SK-N-SH treated with all-trans-retinoic acid at 6 μM for 48 hours (cell line): ENCODE measurements around the gene BEGAIN.

ENCODE experiments used
- ATAC-seq: fragments of 200-7000 bp; cut with Tn5 transposase; 3 replicates; pipeline ENCODE4 v1.9.1; 2020; ENCODE audit warnings: mild to moderate bottlenecking, moderate library complexity
- ARNTL ChIP-seq: fragments of 450-650 bp; formaldehyde crosslinking; IDR thresholded peaks from 2 replicates; pipeline ENCODE4 v1.5.0; 2020; ENCODE audit warnings: low read depth, mild to moderate bottlenecking, moderate library complexity, borderline replicate concordance
- BACH2 ChIP-seq: fragments of 250-450 bp; sonication (Bioruptor Pico); IDR thresholded peaks from 2 replicates; pipeline ENCODE4 v1.9.0; 2021; ENCODE audit warnings: mild to moderate bottlenecking, borderline replicate concordance
- CSDC2 ChIP-seq: fragments of 250-450 bp; sonication (Bioruptor Pico); IDR thresholded peaks from 2 replicates; pipeline ENCODE4 v1.5.0; 2020; ENCODE audit warnings: mild to moderate bottlenecking, moderate library complexity
- CSRNP3 ChIP-seq: fragments of 250-450 bp; sonication (Bioruptor Pico); IDR thresholded peaks from 2 replicates; pipeline ENCODE4 v1.5.1; 2021; ENCODE audit warnings: mild to moderate bottlenecking, moderate library complexity
- ESRRG ChIP-seq: fragments of 250-450 bp; sonication (Bioruptor Pico); IDR thresholded peaks from 2 replicates; pipeline ENCODE4 v1.6.1; 2021; ENCODE audit warnings: mild to moderate bottlenecking
- GLIS3 ChIP-seq: fragments of 250-450 bp; sonication (Bioruptor Pico); IDR thresholded peaks from 2 replicates; pipeline ENCODE4 v1.5.0; 2020; ENCODE audit warnings: mild to moderate bottlenecking, moderate library complexity
- ISL1 ChIP-seq: fragments of 250-450 bp; sonication (Bioruptor Pico); IDR thresholded peaks from 2 replicates; pipeline ENCODE4 v2.1.2; 2022; ENCODE audit warnings: mild to moderate bottlenecking, moderate library complexity
- OSR1 ChIP-seq: fragments of 250-450 bp; sonication (Bioruptor Pico); IDR thresholded peaks from 2 replicates; pipeline ENCODE4 v1.8.0; 2022; ENCODE audit warnings: moderate library complexity, mild to moderate bottlenecking, inconsistent platforms
- POU6F1 ChIP-seq: fragments of 250-450 bp; sonication (Bioruptor Pico); IDR thresholded peaks from 2 replicates; pipeline ENCODE4 v1.8.0; 2021; ENCODE audit warnings: low read depth, mild to moderate bottlenecking, moderate library complexity, borderline replicate concordance
- PPARA ChIP-seq: fragments of 250-450 bp; sonication (Bioruptor Pico); IDR thresholded peaks from 2 replicates; pipeline ENCODE4 v1.5.0; 2020; ENCODE audit warnings: mild to moderate bottlenecking, borderline replicate concordance
- RARB ChIP-seq: fragments of 250-450 bp; sonication (Bioruptor Pico); IDR thresholded peaks from 2 replicates; pipeline ENCODE4 v1.8.0; 2021; ENCODE audit warnings: mild to moderate bottlenecking, moderate library complexity
- TCF4 ChIP-seq: fragments of 250-450 bp; sonication (Bioruptor Pico); IDR thresholded peaks from 2 replicates; pipeline ENCODE4 v1.8.0; 2021; ENCODE audit warnings: mild to moderate bottlenecking, moderate library complexity, borderline replicate concordance
- TOX ChIP-seq: fragments of 250-450 bp; sonication (Bioruptor Pico); IDR thresholded peaks from 2 replicates; pipeline ENCODE4 v1.8.0; 2021; ENCODE audit warnings: mild to moderate bottlenecking, moderate library complexity, borderline replicate concordance
- ZC3H10 ChIP-seq: fragments of 250-450 bp; sonication (Bioruptor Pico); IDR thresholded peaks from 2 replicates; pipeline ENCODE4 v1.5.1; 2021; ENCODE audit warnings: mild to moderate bottlenecking, moderate library complexity
- ZFP3 ChIP-seq: fragments of 250-450 bp; sonication (Bioruptor Pico); IDR thresholded peaks from 2 replicates; pipeline ENCODE4 v1.5.0; 2020; ENCODE audit warnings: mild to moderate bottlenecking, moderate library complexity
- ZFP30 ChIP-seq: fragments of 450-650 bp; formaldehyde crosslinking; IDR thresholded peaks from 2 replicates; pipeline ENCODE4 v1.5.0; 2022; ENCODE audit warnings: mild to moderate bottlenecking, moderate library complexity
- ZNF565 ChIP-seq: fragments of 450-650 bp; formaldehyde crosslinking; conservative IDR thresholded peaks from 2 replicates; pipeline ENCODE4 v1.5.0; 2020; ENCODE audit warnings: low read depth, mild to moderate bottlenecking, moderate library complexity
- ZNF70 ChIP-seq: fragments of 450-650 bp; formaldehyde crosslinking; IDR thresholded peaks from 2 replicates; pipeline ENCODE4 v1.5.0; 2020; ENCODE audit warnings: mild to moderate bottlenecking, moderate library complexity
- ZNF8 ChIP-seq: fragments of 450-650 bp; formaldehyde crosslinking; IDR thresholded peaks from 2 replicates; pipeline ENCODE4 v1.5.0; 2020; ENCODE audit warnings: mild to moderate bottlenecking, moderate library complexity
- TF ChIP-seq, protein P1 (sequence below): fragments of 250-450 bp; sonication (Bioruptor Pico); IDR thresholded peaks from 2 replicates; pipeline ENCODE4 v1.5.0; 2020; ENCODE audit warnings: mild to moderate bottlenecking, moderate library complexity
- TF ChIP-seq, protein P2 (sequence below): fragments of 250-450 bp; sonication (Bioruptor Pico); IDR thresholded peaks from 2 replicates; pipeline ENCODE4 v1.5.1; 2020; ENCODE audit warnings: low read depth, mild to moderate bottlenecking, moderate library complexity
- TF ChIP-seq, protein P3 (sequence below): fragments of 250-450 bp; sonication (Bioruptor Pico); IDR thresholded peaks from 2 replicates; pipeline ENCODE4 v1.8.0; 2020; ENCODE audit warnings: mild to moderate bottlenecking, moderate library complexity, borderline replicate concordance

The BEGAIN gene

DNA sequence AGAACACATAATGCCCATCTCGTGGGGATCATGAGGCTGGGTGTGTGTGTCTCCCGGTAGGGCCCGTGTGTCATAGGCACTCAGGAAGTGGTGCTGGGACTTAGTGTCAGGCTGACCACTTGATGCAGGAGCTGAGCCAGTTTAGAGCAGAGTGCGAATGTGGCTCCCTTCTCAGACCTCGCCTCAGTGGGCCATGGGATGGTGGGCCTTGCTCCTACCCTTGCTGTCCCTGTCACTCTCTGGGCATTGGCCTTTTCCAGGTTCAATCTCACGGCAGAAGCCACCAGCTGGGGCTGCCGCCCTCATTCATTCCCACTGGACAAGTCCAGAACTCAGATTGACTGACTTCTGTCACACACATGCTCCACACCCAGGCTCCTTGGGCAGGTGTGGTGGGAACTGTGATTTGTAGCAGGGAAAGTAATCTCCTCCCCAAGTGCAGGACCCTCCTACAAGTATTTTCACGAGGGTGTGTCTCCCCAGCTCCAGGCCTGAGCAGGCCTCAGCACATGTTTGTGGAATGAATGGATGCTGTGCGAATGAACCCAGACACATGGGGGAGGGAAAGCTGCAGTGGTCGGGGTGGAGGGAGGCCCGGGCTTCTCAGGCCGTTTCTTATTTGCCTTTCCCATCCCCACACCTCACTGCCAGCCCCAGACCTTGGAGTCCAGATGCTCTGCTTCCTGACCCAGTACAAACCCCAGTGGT is 54.9 kb downstream of the BEGAIN start:
- ATAC-seq: no peak
- TF ChIP-seq POU6F1: no peak
- no peak for TF ChIP-seq ZFP30 (CRISPR knock-in tag)
- TF ChIP-seq BACH2 (CRISPR knock-in tag): no peak
- TF ChIP-seq ESRRG: no peak
- no peak for TF ChIP-seq OSR1 (CRISPR knock-in tag)
- TF ChIP-seq, protein P1, sequence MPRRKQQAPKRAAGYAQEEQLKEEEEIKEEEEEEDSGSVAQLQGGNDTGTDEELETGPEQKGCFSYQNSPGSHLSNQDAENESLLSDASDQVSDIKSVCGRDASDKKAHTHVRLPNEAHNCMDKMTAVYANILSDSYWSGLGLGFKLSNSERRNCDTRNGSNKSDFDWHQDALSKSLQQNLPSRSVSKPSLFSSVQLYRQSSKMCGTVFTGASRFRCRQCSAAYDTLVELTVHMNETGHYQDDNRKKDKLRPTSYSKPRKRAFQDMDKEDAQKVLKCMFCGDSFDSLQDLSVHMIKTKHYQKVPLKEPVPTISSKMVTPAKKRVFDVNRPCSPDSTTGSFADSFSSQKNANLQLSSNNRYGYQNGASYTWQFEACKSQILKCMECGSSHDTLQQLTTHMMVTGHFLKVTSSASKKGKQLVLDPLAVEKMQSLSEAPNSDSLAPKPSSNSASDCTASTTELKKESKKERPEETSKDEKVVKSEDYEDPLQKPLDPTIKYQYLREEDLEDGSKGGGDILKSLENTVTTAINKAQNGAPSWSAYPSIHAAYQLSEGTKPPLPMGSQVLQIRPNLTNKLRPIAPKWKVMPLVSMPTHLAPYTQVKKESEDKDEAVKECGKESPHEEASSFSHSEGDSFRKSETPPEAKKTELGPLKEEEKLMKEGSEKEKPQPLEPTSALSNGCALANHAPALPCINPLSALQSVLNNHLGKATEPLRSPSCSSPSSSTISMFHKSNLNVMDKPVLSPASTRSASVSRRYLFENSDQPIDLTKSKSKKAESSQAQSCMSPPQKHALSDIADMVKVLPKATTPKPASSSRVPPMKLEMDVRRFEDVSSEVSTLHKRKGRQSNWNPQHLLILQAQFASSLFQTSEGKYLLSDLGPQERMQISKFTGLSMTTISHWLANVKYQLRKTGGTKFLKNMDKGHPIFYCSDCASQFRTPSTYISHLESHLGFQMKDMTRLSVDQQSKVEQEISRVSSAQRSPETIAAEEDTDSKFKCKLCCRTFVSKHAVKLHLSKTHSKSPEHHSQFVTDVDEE (CRISPR knock-in tag): no peak
- TF ChIP-seq PPARA (CRISPR knock-in tag): no peak
- no peak for TF ChIP-seq ISL1 (CRISPR knock-in tag)

DNA sequence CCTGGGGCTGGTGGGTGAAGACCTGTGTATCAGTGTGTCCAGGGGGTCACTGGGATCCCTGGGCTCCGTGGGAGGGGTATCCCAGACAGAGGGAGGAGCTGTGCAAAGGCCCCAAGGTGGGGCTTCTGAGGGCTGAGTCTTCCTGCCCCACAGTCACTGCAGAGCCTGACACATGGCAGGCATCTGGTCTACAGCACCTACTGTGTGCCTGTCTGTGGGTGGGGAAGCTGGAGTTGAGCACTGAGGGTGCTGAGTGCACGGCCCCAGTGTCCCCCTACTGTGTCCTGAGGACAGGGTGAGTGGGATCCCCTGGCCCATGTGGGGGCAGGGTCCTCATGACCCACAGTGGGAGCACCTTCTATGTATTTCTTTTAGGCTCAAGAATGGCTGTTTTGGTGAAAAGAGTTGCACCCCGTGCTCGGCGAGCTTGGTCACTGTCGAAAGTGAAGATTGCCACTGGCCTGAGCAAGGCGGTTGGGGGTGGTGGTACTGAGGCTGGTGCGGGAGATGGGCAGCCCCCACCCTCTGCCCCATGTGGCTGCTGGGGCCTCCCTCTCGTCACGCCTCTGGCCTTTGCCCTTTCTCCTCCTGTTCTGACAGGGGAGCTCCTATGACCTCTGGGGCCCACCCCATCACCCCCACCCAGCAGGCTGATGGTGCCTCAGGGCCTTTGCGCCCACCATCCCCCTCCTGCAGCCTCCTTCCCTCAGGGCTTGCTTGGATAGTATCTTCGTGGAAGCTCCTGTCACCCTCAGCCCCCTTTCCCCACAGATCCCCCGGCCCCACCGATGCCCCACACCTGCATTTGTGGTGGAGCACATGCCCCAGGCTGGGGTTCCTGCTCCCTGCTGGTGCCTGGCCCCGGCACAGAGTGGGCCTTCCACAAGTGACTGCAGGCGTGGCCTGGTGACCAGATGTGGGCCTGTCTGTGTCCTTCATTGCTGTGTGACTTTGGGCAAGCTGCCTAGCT is 55.8 kb downstream of the BEGAIN start:
- no peak for TF ChIP-seq ZFP30 (CRISPR knock-in tag)
- no peak for TF ChIP-seq ESRRG
- TF ChIP-seq ISL1 (CRISPR knock-in tag): no peak
- no peak for TF ChIP-seq TOX (CRISPR knock-in tag)
- no peak for ATAC-seq

DNA sequence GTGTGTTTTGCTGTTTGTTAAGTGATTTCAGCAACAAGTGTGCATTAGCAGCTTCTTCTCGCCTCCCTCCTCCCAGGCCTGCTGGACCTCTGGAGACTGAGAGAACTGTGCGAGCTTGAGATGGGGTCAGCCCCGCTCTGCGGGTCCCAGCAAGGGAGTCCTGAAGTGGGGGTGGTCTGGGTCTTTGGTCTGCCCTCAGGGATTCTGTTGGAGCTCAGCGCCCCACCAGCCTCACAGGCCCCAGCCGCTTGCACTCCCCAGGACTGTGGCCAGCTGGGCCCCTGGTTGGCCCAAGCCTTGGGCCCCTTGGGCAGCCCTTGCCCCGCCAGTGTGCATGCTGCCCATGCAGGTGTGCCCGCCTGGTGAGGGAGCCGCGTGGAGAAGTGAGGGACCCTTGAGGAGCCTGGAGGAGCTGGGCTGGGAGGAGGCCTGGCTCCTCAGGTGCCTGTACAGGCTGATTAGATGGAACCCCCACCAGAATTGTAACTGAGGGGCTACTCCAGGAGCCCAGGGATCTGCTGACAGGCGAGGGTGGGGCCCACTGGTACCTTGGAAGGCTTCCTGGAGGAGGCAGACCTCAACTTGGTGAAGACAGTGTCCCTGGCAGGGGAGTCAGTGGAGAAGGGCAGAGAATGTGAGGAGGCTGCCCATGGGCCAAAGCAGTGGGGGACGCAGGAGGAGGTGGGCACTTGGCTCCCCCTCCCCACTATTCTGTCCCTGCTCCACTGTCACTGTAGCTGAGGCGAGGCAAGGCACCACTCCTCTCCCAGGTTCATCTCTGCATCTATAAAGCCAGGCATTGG is 56.7 kb downstream of the BEGAIN start:
- no peak for ATAC-seq
- TF ChIP-seq ARNTL (no peak), ISL1 (CRISPR knock-in tag) (no peak), ZNF70 (no peak), ZFP3 (CRISPR knock-in tag) (no peak), ZFP30 (CRISPR knock-in tag) (no peak), TCF4 (CRISPR knock-in tag) (no peak), CSDC2 (CRISPR knock-in tag) (no peak), ZNF565 (CRISPR knock-in tag) (no peak), CSRNP3 (CRISPR knock-in tag) (no peak), TOX (CRISPR knock-in tag) (no peak), ESRRG (no peak), GLIS3 (CRISPR knock-in tag) (no peak), RARB (CRISPR knock-in tag) (no peak), ZNF8 (CRISPR knock-in tag) (no peak), ZC3H10 (no peak), OSR1 (CRISPR knock-in tag) (no peak)
- TF ChIP-seq, protein P2, sequence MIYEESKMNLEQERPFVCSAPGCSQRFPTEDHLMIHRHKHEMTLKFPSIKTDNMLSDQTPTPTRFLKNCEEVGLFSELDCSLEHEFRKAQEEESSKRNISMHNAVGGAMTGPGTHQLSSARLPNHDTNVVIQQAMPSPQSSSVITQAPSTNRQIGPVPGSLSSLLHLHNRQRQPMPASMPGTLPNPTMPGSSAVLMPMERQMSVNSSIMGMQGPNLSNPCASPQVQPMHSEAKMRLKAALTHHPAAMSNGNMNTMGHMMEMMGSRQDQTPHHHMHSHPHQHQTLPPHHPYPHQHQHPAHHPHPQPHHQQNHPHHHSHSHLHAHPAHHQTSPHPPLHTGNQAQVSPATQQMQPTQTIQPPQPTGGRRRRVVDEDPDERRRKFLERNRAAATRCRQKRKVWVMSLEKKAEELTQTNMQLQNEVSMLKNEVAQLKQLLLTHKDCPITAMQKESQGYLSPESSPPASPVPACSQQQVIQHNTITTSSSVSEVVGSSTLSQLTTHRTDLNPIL (CRISPR knock-in tag): no peak
- TF ChIP-seq, protein P1 (CRISPR knock-in tag): no peak
- TF ChIP-seq, protein P3, sequence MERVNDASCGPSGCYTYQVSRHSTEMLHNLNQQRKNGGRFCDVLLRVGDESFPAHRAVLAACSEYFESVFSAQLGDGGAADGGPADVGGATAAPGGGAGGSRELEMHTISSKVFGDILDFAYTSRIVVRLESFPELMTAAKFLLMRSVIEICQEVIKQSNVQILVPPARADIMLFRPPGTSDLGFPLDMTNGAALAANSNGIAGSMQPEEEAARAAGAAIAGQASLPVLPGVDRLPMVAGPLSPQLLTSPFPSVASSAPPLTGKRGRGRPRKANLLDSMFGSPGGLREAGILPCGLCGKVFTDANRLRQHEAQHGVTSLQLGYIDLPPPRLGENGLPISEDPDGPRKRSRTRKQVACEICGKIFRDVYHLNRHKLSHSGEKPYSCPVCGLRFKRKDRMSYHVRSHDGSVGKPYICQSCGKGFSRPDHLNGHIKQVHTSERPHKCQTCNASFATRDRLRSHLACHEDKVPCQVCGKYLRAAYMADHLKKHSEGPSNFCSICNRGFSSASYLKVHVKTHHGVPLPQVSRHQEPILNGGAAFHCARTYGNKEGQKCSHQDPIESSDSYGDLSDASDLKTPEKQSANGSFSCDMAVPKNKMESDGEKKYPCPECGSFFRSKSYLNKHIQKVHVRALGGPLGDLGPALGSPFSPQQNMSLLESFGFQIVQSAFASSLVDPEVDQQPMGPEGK: no peak
